Stimulated activated CD4-positive, alpha-beta T cell treated with anti-CD3 and anti-CD28 coated beads, TNF-alpha, amount 100 ng/mL, for 48 hours (primary cell): ENCODE results near the gene CHCHD3.

Source experiments
- DNase-seq, 3 donors: peaks; one replicate each; pipeline ENCODE4 v3.0.0-alpha.2; 2020; ENCODE audit warnings: low read depth in 3 of 3

Gene CHCHD3

DNA sequence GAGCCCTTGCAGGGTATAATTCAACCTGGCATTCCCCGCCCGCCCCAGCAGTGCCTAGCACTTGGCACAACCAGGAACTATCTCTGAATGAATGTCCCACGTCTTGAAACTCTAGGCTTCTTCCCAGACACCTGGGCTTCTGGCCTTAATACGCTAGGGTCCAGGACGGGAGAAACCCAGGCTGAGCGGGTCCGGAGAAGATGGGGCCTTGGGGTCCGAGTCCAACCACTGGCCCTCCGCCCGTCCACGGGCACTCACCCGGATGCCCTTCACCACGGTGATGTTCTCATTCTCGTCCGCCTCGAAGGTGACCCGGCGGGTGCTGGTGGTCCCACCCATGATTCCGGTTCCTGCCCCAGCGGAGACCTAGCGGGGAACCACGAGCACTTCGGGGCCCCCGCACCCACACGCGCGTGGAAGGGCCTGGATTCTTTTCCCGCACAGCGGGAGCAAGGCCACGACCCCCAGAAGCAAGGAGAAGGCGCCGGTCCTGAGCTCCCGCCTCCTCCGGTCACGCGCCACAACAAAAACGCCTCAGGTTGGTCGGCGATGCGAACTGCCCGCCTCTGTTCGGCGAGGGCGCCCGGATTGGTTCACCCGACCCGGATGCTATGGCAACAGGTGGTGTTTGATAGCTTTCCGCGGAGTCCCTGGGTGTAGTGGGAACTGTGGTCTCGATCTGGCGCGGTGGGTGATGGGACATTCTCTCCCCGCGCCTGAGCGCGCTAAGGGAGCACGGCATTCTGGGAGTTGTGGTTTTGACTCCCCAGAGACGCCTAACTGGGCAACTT is at the start of gene CHCHD3:
CHCHD3 (minus strand) TSS at position 492 of the 791 bp plus-strand sequence; CDS start at position 339, 153 bp downstream.
- DNase-seq: peak; percentile 92 to 95 (median 93)

- DNase-seq: no peak
Observed at GRCh38 chr7:133130166-133130565, 48.3 kb upstream of the CHCHD3 start.

- DNase-seq: no peak
Observed at GRCh38 chr7:133126422-133126821, 44.5 kb upstream of the CHCHD3 start.

DNA sequence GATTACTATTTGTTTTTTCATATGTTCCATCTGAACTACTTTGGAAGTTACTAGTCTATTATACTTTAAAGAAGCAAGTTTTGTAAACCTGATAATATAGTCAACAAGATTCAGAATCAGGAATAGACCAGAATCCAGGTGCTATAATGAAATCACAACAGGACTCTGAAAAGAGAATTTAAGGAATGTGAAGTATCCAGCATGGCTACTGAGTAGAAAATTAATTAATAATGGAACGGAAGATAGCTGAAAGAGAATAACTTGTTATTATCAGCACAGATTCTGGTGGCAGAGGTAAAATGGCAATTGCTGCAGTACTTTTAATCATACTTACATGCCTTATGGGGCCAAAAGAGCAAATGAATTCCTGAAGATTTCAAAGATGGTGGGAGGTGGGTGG is 43.1 kb upstream of the CHCHD3 start:
- DNase-seq: no peak

DNA sequence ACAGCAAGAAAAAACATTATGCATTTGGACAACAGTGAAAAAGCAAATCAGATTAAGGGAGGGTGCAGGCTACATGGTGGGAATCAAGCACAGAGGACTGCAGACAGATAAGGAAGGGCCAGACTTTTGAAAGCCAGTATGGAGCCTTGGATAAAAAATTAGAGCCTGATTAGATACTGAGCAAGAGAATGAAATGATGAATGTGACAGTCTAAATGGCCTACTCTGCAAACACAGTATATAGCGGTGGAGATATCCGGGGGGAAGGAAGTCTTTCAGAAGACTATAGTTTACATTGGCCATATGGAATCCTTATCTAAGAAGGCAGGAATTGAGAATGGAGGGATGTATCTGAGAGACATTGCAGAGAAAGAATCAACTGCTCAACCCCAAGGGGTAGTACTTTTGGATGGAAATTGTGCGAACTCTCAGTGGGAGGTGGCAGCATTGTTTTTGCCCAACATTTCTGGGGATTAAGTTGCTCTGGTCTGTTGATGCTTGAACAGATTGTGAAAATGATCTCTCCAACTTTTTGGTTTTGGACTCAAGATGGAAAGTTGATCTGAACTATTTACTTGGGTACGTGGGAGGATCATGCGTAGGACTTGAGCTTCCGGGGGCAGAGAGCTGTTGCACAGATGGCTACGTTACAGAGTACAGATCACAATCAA is 39.4 kb upstream of the CHCHD3 start:
- DNase-seq: no peak

DNA sequence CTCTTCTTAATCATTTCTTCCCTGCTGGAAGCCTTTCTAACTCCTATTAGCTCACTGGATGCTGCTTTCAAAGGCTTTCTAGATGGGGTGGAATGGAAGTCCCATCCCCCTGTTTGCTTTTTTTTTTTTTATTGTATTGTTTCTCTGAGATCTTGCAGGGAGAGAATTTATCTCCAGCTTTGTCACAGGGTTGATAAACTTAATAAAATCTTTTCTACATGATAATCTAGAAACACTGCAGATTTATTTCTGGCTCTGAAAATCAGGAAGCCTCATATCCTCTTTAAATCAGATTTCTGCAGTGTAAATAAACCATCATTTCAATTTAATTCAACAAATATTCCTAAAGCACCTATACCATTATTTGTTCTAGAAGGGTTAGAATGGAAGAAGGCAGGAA is 37.2 kb upstream of the CHCHD3 start:
- no peak for DNase-seq

DNA sequence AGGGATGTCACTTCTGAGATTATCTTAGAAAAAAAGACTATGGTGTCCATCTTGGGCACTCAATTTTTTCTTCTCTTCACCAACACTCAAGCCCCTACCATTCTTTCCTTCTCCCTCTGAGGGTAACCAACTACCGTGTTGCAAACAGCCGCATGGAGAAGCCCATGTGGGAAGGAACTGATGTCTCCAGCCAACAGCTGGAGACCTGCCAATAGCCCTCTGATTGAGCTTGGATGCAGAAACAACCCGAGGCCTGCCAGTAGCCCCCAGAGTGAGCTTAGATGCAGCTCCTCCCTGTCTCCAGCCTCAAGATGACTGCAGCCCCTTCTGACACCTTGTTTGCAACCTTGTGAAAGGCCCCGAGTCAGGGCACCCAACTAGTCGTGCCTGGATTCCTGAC is 36.4 kb upstream of the CHCHD3 start:
- DNase-seq: no peak

DNA sequence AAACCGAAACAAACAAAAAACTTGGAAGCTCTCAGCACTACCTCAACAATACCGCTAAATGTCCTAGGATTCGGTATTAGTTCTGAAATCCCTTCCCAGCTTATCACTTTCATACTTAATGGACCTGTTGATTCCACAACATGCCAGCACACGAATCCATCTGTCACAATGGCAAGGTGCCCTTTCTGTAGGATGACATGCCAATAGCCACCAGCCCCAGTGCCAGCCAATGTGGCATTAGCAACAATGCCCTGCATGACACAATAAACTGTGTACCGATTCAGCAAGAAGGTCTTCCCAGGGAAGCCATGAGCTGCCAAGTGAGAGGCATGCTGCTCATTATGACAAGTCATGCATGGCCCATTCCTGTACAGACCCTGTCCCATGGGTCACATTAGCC is 35.6 kb upstream of the CHCHD3 start:
- DNase-seq: no peak

DNA sequence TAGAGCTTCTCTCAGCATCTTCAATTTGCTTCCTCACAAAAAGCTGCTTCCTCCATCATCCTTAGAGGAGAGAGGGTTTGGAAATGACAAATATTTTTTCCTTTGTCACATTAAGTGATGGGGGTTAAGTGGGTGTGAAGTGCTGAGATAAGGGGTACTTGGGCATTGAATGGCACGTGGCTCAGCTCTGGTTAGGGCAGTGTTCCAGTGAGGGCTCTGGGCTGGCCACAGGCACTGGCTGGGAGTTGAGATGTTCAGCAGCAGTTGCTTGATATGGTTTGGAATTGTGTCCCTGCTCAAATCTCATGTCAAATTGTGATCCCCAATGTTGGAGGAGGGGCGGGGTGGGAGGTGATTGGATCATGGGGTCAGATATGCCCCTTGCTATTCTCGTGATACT is 33.7 kb upstream of the CHCHD3 start:
- no peak for DNase-seq

DNA sequence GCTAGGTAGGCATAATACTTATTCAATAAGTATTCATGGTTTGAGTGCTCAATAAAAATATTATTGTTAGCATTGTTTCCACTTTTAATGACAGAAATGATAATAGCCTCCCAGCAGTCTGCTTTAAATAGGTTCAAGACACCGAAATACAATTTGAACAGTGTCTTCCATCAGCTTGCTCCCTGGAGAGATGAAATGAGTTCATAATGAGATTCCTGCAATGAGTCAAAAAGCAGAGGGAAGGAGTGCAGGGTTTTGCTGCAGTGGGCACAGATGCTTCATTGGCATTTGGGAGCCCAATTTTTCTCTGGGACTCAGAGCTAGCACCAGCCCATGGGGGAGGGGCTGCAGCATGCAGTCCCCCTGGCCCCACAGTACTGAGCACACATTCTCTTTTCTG is 32.6 kb upstream of the CHCHD3 start:
- no peak for DNase-seq

DNA sequence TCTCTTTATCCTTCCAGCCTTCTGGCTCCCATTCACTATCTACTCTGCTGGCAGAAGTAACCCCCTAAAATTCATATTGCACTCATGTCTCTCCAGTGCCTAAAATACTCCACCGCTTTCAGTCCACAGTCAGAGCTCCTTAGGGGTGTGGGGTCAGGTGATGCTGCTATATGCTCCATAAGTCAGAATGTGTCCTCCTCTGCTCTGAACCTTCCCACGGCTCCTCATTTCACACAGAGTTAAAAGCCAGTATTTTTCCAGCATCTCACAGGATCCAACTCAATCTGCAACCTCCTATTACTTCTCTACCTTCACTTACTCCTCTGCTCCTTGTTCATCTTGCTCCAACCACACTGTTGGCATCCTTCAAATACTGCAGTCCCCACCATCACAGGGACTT is 31.1 kb upstream of the CHCHD3 start:
- DNase-seq: no peak

GRCh38 chr7:133112335-133112734 is 30.4 kb upstream of the CHCHD3 start:
- DNase-seq: no peak

DNA sequence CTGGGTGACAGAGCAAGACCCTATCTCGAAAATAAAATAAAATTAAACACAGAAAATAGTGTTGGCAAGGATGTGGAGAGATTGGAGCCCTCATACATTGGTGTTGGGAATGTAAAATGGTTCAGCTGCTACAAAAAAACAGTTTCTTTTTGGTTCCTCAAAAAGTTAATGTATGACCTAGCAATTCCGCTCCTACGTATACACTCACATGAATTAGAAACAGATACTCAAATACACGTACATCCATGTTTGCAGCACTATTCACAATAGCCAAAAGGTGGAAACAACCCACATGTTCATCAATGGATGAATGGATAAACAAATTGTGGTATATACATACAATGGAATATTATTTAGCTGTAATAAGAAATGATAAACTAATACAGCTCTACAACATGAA is 28.4 kb upstream of the CHCHD3 start:
- no peak for DNase-seq

DNA sequence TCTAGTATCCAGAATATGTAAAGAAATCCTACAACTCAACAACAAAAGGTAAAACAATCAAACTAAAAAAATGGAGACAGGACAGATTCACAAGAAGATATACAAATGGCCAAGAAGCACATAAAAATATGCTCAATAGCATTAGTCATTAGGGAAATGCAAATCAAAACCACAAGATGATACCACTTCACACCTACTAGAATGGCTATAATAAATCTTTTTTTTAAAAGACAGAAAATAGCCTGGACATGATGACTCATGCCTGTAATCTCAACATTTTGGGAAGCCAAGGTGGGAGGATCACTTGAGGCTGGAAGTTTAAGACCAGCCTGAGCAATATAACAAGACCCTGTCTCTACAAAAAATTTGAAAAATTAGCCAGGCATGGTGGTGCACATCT is 27.9 kb upstream of the CHCHD3 start:
- DNase-seq: no peak

- no peak for DNase-seq
Observed at GRCh38 chr7:133108023-133108422, 26.1 kb upstream of the CHCHD3 start.

DNA sequence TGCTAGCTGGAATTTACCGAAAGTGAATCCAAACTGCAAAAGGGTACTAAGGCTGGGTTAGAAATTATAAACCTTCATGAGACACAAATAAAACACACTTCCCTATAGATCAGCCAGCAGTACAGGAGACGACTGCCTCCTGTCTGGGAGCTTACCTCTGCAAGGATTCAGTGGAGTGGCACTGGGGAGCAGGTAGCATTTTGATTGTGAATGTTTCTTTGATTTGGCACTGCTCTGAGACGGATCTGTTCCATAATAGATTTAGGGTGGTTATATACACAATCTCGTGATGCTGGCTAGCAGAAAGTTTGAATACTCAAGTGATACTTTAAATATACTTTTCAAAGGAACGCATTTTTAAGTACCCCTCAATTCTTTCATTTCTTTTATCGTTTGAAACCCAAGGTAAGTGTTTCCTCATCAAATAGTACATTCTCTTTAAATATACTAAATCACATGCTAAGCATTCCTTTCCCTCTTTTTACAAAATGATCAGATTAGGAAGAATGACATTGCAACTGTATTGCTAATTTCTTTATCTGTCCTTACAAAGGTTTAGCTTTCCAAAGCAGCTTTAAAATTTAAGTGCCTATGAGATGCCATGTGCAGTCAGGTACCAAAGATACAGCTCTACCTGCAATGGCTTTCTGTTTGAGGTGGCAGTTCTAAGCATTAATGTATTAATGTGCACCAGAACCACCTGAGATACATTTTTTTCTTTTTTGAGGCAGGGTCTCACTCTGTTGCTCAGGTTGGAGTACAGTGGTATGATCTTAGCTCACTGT is 20.6 kb upstream of the CHCHD3 start:
- DNase-seq: no peak

- no peak for DNase-seq
Observed at GRCh38 chr7:133099633-133100286, 17.9 kb upstream of the CHCHD3 start.

DNA sequence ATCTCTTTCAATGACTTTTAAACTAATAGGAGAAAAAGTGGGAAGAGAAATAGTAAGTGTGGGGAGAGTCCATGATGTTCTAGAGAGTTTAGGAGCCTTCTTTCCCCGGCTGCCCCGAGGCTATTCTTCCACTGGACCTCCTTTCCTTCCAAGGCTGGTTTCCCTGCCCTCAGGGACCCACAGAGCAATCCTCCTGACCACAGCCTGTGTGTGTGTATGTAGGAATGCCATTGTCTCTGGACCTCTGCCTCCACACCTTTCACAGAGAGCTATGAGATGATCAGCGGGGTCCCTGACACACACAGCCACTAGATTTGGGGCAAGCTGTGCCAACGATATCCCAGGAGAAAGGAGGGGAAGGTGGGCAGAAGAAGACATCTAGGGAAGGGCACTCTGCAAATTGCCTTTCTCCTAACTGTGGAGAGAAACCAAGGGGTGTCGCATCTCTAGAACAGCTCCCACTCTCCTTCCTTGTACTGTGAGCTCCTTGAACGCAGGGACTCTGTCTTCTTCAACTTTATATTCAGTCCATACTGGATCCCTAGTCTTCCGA is 13.3 kb upstream of the CHCHD3 start:
- DNase-seq: no peak

DNA sequence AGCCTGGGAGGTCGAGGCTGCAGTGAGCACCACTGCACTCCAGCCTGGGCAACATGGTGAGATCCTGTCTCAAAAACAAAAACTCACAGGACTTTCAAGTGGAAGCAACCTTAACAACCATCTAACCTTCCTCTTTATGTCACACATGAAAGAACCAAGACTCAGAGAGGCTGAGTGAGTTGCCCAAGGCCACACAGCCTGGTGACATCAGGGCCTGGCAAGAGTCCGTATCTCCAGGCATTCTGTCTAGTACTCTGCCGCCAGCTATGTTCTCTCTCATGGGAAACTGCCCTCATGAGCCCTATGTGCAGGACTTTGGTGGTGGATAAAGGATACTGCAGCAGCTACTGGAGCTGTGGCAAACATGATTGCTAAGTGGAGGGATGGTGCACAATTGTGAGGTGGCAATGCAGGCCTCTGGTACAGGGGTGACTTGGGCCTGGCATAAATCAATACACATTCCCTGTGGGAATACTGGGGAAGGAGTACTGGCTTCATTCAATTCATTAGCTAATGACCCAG is 10.1 kb upstream of the CHCHD3 start:
- DNase-seq: no peak

DNA sequence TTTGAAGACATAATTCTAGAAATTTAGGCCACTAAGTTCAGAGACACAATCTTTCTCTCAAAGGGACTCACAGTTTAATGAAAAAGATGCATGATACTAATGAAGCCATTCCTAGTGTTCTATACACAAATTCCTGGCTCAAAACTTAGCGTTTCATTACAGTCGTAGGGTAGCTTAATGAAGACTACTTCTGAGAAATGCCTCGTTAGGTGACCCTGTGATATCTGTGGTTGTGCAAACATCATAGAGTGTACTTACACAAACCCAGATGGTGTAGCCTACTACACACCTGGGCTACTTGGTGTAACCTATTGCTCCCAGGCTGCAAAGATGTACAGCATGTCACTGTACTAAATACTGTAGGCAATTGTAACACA is 488 bp upstream of the CHCHD3 start:
- DNase-seq: peak in 1 of 3 donors; percentile 3

GRCh38 chr7:133081119-133081598 is 731 bp downstream of the CHCHD3 start:
- peak in 1 of 3 donors; percentile 0 for DNase-seq
